Bronchial epithelial cell (primary cell): ENCODE data around the gene PTPRA. TPM values are rescaled to one million over a fixed set of nuclear protein-coding genes. Genes with fewer than 3 reads are reported as not detected.
A peak's percentile ranks its signal among the peaks of the same experiment; 100 is the strongest.

Experiments used
- DNase-seq: peaks from one replicate; pipeline ENCODE4 v3.0.0-alpha.2; 2010; ENCODE audit warnings: low read depth
- FAIRE-seq: peaks from 2 replicates; lab custom pipeline; 2011; peaks lifted over from hg19 to GRCh38; lab: Jason Lieb, UNC
- H3K27me3 ChIP-seq: 2 replicates; pipeline ENCODE4 v1.5.1; 2011; ENCODE audit warnings: low read length; ENCODE audit not compliant: control insufficient read depth, insufficient read depth
- H3K36me3 ChIP-seq: 2 replicates; pipeline ENCODE4 v1.5.1; 2011; ENCODE audit warnings: low read length; ENCODE audit not compliant: control insufficient read depth, insufficient read depth
- H3K4me3 ChIP-seq: 2 replicates; pipeline ENCODE4 v1.5.1; 2011; ENCODE audit warnings: mild to moderate bottlenecking, low read depth, low read length, control low read depth
- total RNA-seq: library from RNA; depleted of rRNA; stranded (reverse); fragments of >200 nt; gene quantifications from 2 replicates; pipeline ENCODE4 v1.2.1, GENCODE V29; 2014
- TF ChIP-seq, protein P1 (sequence below): IDR thresholded peaks from 2 replicates; pipeline ENCODE4 v1.5.1; 2011; ENCODE audit warnings: mild to moderate bottlenecking, moderate library complexity, low read length, control low read depth, inconsistent platforms; ENCODE audit not compliant: insufficient read depth, severe bottlenecking

Gene PTPRA
- total RNA-seq, 1 donor from 2014 or later = 20.8 TPM

DNA sequence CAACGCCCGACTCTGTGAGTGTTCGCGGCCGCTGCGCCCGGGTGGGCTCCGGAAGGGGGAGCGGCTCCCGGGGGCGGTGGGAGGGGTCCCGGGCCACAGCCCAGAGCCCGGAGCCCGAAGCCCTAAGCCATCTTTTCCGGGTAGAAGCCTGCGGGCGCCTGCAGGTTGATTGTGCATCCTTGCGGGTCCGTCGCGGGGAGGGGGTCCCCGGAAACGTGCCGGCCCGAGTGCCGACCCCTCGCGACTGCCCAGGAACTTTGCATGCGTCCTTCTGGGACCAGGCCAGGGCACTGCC is 413 bp downstream of the PTPRA start:
- DNase-seq (no peak), FAIRE-seq (no peak)
- H3K36me3 ChIP-seq = no peaks in the 10 kb centered on the region
- H3K27me3 ChIP-seq = no peaks in the 10 kb centered on the region
- TF ChIP-seq, protein P1, sequence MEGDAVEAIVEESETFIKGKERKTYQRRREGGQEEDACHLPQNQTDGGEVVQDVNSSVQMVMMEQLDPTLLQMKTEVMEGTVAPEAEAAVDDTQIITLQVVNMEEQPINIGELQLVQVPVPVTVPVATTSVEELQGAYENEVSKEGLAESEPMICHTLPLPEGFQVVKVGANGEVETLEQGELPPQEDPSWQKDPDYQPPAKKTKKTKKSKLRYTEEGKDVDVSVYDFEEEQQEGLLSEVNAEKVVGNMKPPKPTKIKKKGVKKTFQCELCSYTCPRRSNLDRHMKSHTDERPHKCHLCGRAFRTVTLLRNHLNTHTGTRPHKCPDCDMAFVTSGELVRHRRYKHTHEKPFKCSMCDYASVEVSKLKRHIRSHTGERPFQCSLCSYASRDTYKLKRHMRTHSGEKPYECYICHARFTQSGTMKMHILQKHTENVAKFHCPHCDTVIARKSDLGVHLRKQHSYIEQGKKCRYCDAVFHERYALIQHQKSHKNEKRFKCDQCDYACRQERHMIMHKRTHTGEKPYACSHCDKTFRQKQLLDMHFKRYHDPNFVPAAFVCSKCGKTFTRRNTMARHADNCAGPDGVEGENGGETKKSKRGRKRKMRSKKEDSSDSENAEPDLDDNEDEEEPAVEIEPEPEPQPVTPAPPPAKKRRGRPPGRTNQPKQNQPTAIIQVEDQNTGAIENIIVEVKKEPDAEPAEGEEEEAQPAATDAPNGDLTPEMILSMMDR = no peak
- peak overlapping the region; percentile 61 for H3K4me3 ChIP-seq

DNA sequence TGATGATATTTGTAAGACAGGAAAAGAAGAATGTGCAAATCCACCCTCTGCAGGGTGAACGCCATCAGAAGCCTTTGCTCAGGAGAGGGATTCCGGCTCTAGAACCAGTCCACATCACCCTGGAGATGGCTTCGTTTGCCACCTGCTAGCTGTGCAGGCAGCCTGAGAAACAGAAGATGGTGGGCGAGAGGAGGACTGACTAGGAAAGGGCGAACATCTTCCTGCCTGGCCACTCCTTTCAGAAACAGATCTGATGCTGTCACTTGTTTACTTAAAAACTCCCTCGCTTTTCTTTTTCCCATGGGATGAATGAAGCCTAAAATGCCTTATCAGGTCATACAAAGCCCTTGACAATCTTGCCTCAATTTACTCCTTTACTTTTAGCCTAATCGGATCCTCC is 1.2 kb downstream of the PTPRA start:
- FAIRE-seq = no peak
- Histone ChIP-seq H3K27me3 (no peaks in the 10 kb centered on the region), H3K4me3 (peak overlapping the region; percentile 61), H3K36me3 (no peaks in the 10 kb centered on the region)
- DNase-seq = no peak
- TF ChIP-seq, protein P1 = no peak

DNA sequence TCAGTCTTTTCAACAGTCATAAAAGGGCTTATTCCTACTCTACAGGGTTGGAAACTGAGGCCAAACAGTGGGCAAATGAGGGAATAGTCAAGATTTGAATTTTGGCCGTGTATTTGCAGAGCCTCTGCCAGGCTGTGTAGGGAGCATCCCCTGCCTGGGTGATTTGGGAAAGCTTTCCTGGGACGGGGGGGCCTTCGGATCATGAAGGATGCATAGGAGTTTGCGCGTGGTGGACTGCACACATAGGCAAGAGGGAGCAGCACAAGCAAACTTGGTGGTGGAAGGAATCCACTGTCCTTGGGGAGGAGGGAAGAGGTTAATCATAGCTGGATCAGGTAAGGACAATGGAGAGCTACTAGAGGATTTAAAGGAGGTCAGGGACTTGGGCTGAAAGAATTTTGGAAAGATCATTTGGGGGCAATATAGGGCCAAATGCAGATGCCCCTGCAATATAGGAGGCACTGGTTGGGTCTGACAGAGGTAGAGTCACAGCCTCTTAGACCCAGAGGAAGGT is 2.5 kb downstream of the PTPRA start:
- TF ChIP-seq, protein P1 = no peak
- no peak for DNase-seq
- H3K36me3 ChIP-seq = no peaks in the 10 kb centered on the region
- H3K27me3 ChIP-seq = no peaks in the 10 kb centered on the region
- FAIRE-seq = no peak
- no peak overlapping the region for H3K4me3 ChIP-seq

DNA sequence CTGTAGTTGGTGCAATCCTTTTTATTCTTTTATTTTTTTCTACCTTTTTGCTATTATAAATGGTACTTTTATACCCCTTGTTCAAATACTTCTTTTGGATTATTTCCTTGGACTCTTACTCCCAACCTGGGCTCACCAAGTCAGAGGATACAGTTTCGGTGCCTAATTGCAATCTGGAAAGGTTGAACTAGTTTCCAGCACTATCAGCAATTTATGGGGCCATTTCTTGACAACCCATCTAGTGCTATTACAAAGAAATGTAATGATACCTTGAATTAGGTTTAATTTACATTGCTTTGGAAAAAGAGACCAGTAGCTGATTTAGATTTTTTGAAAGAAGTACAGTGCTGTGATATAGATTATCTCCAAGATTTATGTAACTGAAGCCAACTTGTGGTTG is 5.2 kb downstream of the PTPRA start:
- Histone ChIP-seq H3K36me3 (no peaks in the 10 kb centered on the region), H3K4me3 (no peak overlapping the region), H3K27me3 (no peaks in the 10 kb centered on the region)
- no peak for FAIRE-seq
- no peak for DNase-seq
- TF ChIP-seq, protein P1 = no peak

DNA sequence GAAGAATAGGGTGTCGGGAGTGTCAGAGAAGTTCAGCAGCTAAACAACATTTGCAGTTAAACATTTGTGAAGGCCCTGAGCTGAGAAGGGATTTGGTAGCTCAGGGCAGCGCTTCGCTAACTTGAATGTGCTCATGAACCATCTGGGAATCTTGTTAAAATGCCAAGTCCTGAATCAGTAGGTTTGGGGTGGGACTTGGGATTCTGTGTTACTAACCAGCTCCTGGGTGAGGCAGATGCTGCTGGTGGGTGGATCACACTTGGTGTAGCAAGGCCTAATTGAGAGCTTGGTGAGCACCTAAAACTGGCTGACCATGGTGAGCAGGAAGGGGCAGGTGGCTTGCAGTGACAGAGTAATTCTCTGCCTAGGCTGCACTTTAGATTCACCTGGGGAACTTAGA is 5.9 kb downstream of the PTPRA start:
- H3K4me3 ChIP-seq = no peak overlapping the region
- no peak for FAIRE-seq

DNA sequence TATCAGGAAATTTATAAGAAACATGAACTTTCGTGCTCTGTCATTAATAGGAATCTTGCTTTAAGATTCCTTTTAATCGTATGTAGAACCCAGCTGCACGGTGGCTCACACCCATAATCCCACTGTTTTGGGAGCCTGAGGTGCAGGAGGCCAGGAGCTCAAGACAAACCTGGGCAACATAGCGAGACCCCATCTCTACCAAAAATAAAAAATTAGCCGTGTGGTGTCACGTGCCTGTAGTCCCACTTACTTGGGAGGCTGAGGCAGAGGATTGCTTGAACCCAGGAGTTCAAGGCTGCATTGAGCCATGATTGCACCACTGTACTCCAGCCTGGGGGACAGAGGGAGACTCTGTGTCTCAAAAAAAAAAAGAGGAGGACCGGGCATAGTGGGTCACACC is 7.4 kb downstream of the PTPRA start:
- Histone ChIP-seq H3K27me3 (no peaks in the 10 kb centered on the region), H3K36me3 (no peaks in the 10 kb centered on the region), H3K4me3 (no peak overlapping the region)
- no peak for DNase-seq
- no peak for FAIRE-seq
- TF ChIP-seq, protein P1 = no peak

More for the DNA sequence above, 5.9 kb downstream of the PTPRA start:
- Histone ChIP-seq H3K27me3 (no peaks in the 10 kb centered on the region), H3K36me3 (no peaks in the 10 kb centered on the region)
- peak; percentile 42 for DNase-seq
- TF ChIP-seq, protein P1 = no peak
